Ishikawa (cell line): ENCODE results near the gene FGFBP1.

Experiments
- CEBPB ChIP-seq: IDR thresholded peaks from 2 replicates; pipeline ENCODE4 v1.6.1; 2012
- CREB1 ChIP-seq: IDR thresholded peaks from 2 replicates; pipeline ENCODE4 v1.6.1; 2012; ENCODE audit warnings: low read depth
- EGR1 ChIP-seq: IDR thresholded peaks from 2 replicates; pipeline ENCODE4 v1.6.1; 2012
- EP300 ChIP-seq: IDR thresholded peaks from 2 replicates; pipeline ENCODE4 v1.6.1; 2012; ENCODE audit warnings: borderline replicate concordance
- NFIC ChIP-seq: IDR thresholded peaks from 2 replicates; pipeline ENCODE4 v1.6.1; 2012
- TAF1 ChIP-seq: IDR thresholded peaks from 2 replicates; pipeline ENCODE4 v1.6.1; 2012; ENCODE audit warnings: low read depth, mild to moderate bottlenecking
- TCF12 ChIP-seq: IDR thresholded peaks from 2 replicates; pipeline ENCODE4 v1.6.1; 2012; ENCODE audit warnings: low read depth
- TEAD4 ChIP-seq: IDR thresholded peaks from 2 replicates; pipeline ENCODE4 v1.6.1; 2012
- YY1 ChIP-seq: IDR thresholded peaks from 2 replicates; pipeline ENCODE4 v1.6.1; 2012; ENCODE audit warnings: low read depth
- TF ChIP-seq, protein P1 (sequence below): IDR thresholded peaks from 2 replicates; pipeline ENCODE4 v1.6.1; 2012
- TF ChIP-seq, protein P2 (sequence below): IDR thresholded peaks from 2 replicates; pipeline ENCODE4 v1.6.1; 2012; ENCODE audit warnings: low read depth, mild to moderate bottlenecking
- TF ChIP-seq, protein P3 (sequence below): IDR thresholded peaks from 2 replicates; pipeline ENCODE4 v1.6.1; 2012

DNA sequence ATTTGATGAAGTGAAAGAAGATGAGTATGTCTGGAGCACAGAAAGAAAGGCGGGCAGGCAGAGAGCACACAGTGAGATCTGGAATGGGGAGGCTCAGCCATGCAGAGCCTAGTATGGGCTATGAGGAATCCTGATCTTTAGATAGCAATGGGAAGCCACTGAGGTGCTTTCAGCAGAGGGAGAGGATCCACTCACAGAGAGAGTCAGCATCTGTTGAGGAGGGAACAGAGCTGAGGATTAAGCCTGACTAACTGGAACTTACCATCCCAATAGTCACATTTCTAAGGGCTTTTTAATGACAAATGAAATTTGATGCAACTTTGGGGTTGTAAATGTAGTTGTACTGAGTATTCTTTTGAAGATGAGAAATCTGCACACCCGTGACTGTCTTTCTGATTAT lies 45.1 kb upstream of the FGFBP1 start:
- TF ChIP-seq TCF12: no peak
- TF ChIP-seq, protein P1, sequence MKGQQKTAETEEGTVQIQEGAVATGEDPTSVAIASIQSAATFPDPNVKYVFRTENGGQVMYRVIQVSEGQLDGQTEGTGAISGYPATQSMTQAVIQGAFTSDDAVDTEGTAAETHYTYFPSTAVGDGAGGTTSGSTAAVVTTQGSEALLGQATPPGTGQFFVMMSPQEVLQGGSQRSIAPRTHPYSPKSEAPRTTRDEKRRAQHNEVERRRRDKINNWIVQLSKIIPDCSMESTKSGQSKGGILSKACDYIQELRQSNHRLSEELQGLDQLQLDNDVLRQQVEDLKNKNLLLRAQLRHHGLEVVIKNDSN: no peak
- TF ChIP-seq YY1: no peak
- no peak for TF ChIP-seq TAF1
- TF ChIP-seq EP300: no peak
- no peak for TF ChIP-seq NFIC
- TF ChIP-seq, protein P2, sequence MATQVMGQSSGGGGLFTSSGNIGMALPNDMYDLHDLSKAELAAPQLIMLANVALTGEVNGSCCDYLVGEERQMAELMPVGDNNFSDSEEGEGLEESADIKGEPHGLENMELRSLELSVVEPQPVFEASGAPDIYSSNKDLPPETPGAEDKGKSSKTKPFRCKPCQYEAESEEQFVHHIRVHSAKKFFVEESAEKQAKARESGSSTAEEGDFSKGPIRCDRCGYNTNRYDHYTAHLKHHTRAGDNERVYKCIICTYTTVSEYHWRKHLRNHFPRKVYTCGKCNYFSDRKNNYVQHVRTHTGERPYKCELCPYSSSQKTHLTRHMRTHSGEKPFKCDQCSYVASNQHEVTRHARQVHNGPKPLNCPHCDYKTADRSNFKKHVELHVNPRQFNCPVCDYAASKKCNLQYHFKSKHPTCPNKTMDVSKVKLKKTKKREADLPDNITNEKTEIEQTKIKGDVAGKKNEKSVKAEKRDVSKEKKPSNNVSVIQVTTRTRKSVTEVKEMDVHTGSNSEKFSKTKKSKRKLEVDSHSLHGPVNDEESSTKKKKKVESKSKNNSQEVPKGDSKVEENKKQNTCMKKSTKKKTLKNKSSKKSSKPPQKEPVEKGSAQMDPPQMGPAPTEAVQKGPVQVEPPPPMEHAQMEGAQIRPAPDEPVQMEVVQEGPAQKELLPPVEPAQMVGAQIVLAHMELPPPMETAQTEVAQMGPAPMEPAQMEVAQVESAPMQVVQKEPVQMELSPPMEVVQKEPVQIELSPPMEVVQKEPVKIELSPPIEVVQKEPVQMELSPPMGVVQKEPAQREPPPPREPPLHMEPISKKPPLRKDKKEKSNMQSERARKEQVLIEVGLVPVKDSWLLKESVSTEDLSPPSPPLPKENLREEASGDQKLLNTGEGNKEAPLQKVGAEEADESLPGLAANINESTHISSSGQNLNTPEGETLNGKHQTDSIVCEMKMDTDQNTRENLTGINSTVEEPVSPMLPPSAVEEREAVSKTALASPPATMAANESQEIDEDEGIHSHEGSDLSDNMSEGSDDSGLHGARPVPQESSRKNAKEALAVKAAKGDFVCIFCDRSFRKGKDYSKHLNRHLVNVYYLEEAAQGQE: no peak
- TF ChIP-seq CEBPB: no peak
- no peak for TF ChIP-seq EGR1
- TF ChIP-seq, protein P3, sequence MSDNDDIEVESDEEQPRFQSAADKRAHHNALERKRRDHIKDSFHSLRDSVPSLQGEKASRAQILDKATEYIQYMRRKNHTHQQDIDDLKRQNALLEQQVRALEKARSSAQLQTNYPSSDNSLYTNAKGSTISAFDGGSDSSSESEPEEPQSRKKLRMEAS: no peak
- no peak for TF ChIP-seq TEAD4
- no peak for TF ChIP-seq CREB1
